ENCODE measurements around the gene NUAK1. TPM values are rescaled to one million over a fixed set of nuclear protein-coding genes. Genes with fewer than 3 reads are reported as not detected.

Gene NUAK1
- total RNA-seq, 1 donor from 2014 or later: 38.8 TPM

DNA sequence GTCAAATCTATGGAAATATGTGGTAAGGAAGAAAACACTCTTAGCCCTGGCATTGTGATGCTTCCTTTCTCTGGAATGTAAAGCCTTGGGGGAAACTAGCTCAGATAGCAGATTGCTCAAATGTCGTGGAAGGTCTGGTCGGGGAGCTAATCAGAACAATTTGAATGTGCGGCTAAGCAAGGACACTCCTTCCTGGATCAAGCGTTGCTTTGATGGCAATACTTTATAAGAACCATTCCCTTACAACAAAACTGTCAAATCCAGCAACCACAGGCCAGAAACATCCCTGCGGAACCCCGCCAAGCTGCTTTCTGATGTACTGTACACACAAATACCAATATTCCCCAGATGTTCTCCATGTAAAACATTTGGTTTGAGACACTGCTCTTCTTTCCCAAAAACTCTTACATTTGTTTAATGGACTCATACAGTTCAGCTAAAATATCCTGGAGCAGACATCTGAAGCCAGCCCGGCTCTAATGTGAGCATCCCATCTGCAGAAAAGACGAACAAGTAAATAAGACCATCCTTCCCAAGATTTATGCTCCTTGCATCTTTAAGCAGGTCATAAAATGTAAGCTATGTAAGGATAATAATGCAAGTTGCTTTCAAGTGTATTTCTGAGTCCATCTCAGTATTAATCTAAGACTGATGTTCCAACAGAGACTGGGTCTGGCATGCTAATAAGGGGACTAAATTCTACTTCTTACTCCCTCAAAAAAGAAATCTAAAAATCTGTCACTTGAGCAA is 20.2 kb downstream of the NUAK1 start:
- intact Hi-C loops (cut with micrococcal nuclease): no loop called here
- DNase-seq: no peak

DNA sequence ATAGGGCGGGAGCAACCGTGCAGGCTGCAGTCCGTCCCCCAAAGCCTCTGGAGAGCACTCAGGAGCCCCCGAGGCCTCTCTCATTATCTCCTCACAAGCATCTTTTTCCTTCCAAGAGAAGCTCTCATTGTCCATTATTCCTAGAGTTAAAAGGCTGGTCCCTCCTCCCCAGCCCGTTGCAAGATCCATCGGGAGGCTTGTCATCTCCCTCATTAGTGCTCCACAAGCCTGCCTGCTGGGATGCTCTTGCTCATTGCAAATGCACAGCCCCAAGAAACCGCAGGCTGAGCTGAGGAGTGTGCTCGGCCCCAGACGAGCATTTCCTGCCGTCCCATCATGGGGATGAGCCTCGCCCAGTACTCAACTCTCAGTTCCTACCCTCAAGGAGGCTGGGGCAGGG is 23.3 kb downstream of the NUAK1 start:
- no peak for DNase-seq
- ATAC-seq: no peak
- intact Hi-C loops (cut with micrococcal nuclease): no loop called here

More for the DNA sequence above, 20.2 kb downstream of the NUAK1 start:
- ATAC-seq: no peak

GRCh38 chr12:106114447-106115068 is 24.2 kb downstream of the NUAK1 start:
- intact Hi-C loops (cut with micrococcal nuclease): no loop called here
- ATAC-seq: peak; percentile 44

GRCh38 chr12:106113824-106114446 is 24.8 kb downstream of the NUAK1 start:
- intact Hi-C loops (cut with micrococcal nuclease): no loop called here
- ATAC-seq: peak; percentile 81
- DNase-seq: peak; percentile 49

More at GRCh38 chr12:106114447-106115068, 24.2 kb downstream of the NUAK1 start:
- no peak for DNase-seq

DNA sequence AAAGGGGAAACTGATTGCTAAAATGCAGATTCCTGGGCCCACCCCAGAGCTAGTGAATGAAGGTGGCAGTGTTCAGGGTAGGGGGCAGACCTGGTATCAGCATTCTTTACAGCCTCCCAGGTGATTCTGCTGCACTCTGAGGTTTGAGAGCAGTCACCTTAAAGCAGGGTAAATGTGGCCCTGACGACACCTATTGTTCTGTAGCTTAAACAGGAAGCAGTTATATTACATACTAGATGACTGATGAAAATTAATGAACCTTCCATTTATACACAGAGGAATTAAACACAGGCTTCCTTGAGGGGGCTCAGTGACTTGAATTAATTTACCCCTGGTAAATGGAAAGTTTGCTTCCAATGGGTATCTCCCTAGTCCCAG is 25.3 kb downstream of the NUAK1 start:
- ATAC-seq: peak; percentile 7
- intact Hi-C loops (cut with micrococcal nuclease): no loop called here
- DNase-seq: no peak

- ATAC-seq: no peak
- no peak for DNase-seq
- intact Hi-C loops (cut with micrococcal nuclease): no loop called here
These were observed 25.7 kb downstream of the NUAK1 start for GRCh38 chr12:106113042-106113441.

GRCh38 chr12:106112145-106112821 is 26.5 kb downstream of the NUAK1 start:
- peak; percentile 51 for DNase-seq
- intact Hi-C loops (cut with micrococcal nuclease): no loop called here
- ATAC-seq: peak; percentile 12

DNA sequence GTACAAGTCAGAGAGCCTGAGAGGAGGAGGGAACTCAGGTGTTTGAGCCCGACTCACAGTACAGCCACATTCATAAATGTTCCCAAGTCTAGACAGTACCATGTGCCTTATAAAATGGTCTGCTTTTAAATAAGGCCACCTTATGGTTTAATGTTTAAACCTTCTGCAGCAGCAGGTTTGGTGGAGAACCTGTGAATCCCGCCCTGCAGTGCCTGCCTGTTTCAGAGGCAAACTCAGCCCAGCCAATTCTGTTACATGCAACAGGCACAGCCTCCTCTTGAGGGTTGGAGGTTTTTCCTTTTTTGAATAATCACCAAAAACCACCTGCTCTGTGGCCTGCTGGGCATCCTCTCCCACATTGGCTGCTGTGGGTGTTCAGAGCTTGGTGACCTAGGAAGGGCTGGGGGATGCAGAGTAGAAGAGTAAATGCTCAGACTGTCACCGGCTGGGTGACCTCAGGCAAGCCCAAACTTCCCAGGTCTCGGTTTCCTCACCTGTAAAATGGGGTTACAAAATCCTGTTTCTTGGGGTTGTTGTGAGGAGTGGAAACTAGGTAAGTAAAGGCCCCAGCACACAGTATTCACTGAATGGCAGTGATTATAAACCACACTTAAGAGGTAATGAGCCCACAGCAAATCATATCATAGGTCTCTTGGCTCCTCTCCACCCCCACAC is 28.0 kb downstream of the NUAK1 start:
- intact Hi-C loops (cut with micrococcal nuclease): no loop called here
- no peak for DNase-seq
- ATAC-seq: no peak

DNA sequence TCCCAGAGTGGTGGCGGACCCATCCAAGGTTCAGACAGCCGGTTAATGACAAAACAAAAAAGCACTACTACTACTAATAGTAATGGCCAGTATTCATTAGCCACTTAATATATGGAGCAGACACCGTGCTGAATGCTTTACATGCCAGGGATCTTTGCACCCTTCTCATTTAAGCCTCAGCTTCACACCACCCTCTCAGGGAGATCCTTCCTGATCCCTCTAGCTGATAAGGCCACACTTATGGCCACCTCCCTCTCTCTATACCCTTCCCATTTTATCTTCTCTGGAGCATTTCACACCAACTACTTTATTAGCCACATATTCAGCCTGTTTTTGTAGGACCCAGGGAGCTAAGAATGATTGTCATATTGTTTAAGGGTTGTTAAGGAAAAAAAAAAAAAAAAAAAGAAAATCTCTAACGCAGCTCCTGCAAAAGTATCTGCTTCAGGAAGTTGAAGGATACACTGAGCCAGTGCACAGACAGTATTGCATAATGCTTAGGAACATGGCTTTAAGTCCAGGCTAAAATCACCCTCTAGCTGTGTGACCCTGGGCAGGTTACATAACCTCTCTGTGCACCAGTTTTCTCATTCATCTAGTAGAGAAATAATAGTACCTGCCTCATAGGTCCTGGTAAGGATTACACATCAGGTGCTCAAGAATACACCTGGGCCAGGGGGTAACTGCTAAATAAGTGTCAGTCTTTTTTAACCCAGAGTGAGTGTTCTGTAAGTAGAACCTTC is 29.4 kb downstream of the NUAK1 start:
- DNase-seq (no peak), ATAC-seq (no peak)
- intact Hi-C loops (cut with micrococcal nuclease): no loop called here

DNA sequence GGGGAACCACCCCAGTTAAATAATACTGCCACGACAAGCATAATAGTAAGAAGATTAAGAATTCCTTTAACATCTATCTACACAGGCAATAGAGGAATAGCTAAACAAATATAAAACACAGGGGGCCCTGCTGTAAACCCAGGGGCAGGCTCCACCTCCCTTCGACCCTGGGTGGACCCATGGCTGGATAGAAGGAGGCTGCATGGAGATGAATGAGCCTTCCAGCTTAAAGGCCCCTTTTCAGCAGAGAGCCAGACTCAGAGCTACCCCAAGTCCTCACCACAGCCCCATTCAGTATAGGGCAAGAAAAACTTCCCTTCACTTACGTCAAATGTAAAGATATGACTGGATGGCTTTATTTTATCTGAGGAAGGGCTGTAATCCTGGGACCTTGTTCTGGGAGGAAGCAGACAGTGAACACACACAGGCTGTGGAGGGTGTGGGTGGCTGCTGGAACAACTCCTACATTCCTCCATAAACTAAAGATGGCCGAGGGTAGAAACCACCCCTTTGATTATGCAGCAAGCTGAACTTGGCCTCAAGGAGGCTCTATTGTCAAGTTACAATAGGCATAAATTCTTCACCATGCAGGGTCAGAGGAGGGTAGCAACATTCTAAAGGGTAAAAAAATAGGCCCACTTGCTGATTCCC is 30.4 kb downstream of the NUAK1 start:
- DNase-seq (no peak), ATAC-seq (peak; percentile 46)
- intact Hi-C loops (cut with micrococcal nuclease): no loop called here

- intact Hi-C loops (cut with micrococcal nuclease): no loop called here
- no peak for DNase-seq
- peak; percentile 6 for ATAC-seq
These were observed 31.2 kb downstream of the NUAK1 start for GRCh38 chr12:106107566-106107965.

- intact Hi-C loops (cut with micrococcal nuclease): no loop called here
- DNase-seq (no peak), ATAC-seq (peak; percentile 39)
These were observed 31.9 kb downstream of the NUAK1 start for GRCh38 chr12:106106892-106107291.

DNA sequence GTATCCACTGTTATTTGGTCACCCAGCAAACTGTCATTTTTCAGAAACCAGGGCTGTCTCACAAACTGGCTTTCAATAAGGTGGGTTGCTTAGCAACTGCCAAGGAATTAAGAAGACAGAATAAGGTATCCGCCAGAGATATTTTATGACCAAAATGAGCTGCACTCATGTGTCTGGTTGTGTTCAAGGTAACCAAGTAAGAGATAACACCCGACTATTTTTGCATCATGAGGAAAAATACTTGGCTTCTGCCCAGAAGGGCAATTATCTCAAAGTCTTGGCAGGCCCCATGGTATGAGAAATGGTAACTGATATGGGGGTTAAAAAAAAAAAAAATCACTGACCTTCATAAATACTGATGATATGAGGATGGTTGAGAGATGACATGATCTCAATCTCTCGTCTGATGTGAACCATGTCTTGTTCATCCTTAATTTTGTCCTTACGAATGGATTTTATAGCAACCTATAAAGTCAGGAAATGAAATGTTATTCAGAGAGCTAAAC is 32.6 kb downstream of the NUAK1 start:
- DNase-seq (no peak), ATAC-seq (peak; percentile 63)
- intact Hi-C loops (cut with micrococcal nuclease): no loop called here

DNA sequence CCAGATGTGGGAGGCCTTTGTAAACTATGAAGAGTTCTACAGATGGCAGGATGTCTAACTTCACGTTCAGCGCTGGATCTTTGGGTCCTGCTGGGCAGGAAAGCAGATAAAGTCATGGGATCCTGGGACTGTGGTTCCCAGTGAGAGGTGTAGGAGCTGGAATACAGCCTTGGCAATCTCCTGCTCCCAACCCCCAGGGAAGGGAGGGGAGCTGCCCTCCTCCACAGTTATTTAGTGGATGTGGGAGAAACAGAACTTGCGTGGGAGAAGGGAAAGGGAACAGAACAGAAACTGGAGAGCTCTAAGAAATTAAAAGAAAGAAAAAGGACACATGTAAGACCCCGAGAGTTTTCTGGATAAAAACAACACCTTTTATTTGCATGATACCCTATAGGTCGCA is 37.0 kb downstream of the NUAK1 start:
- no peak for DNase-seq
- ATAC-seq: peak; percentile 39
- intact Hi-C loops (cut with micrococcal nuclease): no loop called here

DNA sequence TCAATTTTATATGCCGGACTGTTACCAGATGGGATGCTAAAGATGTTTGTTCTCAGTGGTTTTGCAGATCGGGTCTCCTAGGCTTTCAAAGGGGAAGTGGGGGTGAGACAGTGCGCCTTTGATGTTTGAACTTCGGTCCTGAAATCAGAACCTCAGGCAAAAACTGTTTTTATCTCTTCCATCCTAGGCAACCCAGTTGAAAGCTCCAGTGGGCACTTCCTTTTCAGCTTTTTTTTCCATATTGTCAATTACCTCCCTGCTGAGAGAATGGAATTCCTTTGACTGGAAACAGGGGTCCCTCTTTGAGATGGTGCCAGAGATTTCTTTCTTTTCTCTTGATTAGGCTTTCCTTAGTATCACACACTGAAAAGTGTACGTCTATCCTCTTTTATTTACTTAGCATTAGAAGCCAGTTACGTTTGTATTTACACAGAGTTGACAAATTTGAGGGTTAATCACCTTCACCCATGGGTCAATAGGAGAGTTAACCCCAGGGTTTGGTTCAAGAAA is 40.0 kb downstream of the NUAK1 start:
- no peak for DNase-seq
- intact Hi-C loops (cut with micrococcal nuclease): no loop called here
- no peak for ATAC-seq

DNA sequence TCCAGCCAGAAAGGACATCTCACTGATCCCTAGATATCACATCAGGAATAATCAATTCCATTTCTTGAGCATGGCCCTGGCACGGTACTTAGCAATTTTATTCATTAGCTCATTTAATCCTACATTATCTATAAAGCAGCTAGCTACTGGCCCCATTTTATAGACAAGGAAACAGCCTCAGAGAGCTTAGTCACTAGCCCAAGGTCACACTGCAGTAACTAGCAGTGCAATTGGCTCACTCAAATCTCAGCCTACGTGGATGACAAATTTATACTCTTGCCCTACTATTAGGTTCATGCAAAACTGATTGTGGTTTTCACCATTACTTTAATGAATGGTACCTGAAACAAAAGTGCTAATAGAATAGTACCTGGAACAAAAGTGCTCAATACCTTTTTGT is 41.7 kb downstream of the NUAK1 start:
- intact Hi-C loops (cut with micrococcal nuclease): no loop called here
- DNase-seq (no peak), ATAC-seq (peak; percentile 35)

DNA sequence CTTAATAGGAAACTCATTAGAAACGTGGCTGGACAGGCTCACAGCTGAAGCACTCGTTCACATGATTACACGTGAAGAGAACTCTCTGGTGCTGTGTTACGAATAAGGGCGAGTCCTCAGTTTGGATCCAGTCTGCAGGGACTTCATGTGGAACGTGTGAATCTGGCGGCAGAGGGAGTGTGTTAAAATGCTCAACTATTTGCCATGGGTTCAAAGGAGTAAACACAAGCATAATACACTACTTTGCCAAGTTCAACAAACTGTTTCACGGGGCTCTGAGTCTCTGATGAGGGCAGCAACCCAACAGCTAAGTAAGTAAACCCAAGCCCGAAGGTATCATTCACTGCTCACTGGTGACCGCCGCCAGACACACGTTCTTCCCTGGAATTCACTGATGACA is 42.4 kb downstream of the NUAK1 start:
- intact Hi-C loops (cut with micrococcal nuclease): no loop called here
- peak; percentile 78 for ATAC-seq
- DNase-seq: no peak

- DNase-seq (no peak), ATAC-seq (no peak)
- intact Hi-C loops (cut with micrococcal nuclease): no loop called here
These were observed 44.5 kb downstream of the NUAK1 start for GRCh38 chr12:106094304-106094703.

Data from left ventricle myocardium superior (tissue), 1 donor.